ENCODE measurements around the gene TNNI2. TPM values are rescaled to one million over a fixed set of nuclear protein-coding genes. Genes with fewer than 3 reads are reported as not detected.

Gene TNNI2
- total and polyA plus RNA-seq, 9 donors: 0.41 to 1.2 (median 0.66) TPM; not detected in 5

GRCh38 chr11:1817511-1817910 lies 21.3 kb upstream of the TNNI2 start:
- H3K4me3 ChIP-seq: no peak overlapping the region
- H3K27ac ChIP-seq: no peak overlapping the region
- DNase-seq: no peak
- H3K27me3 ChIP-seq: no peaks in the 10 kb centered on the region
- no peaks in the 10 kb centered on the region for H3K4me1 ChIP-seq (ENCODE audit: insufficient read depth)
- H3K9me3 ChIP-seq: no peaks in the 10 kb centered on the region
- H3K36me3 ChIP-seq: no peaks in the 10 kb centered on the region
- TF ChIP-seq, protein P1, sequence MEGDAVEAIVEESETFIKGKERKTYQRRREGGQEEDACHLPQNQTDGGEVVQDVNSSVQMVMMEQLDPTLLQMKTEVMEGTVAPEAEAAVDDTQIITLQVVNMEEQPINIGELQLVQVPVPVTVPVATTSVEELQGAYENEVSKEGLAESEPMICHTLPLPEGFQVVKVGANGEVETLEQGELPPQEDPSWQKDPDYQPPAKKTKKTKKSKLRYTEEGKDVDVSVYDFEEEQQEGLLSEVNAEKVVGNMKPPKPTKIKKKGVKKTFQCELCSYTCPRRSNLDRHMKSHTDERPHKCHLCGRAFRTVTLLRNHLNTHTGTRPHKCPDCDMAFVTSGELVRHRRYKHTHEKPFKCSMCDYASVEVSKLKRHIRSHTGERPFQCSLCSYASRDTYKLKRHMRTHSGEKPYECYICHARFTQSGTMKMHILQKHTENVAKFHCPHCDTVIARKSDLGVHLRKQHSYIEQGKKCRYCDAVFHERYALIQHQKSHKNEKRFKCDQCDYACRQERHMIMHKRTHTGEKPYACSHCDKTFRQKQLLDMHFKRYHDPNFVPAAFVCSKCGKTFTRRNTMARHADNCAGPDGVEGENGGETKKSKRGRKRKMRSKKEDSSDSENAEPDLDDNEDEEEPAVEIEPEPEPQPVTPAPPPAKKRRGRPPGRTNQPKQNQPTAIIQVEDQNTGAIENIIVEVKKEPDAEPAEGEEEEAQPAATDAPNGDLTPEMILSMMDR (IDR thresholded peaks at IDR 0.05): no peak
- TF ChIP-seq EP300 (IDR thresholded peaks at IDR 0.05) (no peak), POLR2A (IDR thresholded peaks at IDR 0.05) (no peak)
- WGBS, 3 donors: 77 to 82% (median 80%) methylated on average over 1 of the region's 1 CpG
- intact Hi-C loops (cut with DNase I): no loop called here

DNA sequence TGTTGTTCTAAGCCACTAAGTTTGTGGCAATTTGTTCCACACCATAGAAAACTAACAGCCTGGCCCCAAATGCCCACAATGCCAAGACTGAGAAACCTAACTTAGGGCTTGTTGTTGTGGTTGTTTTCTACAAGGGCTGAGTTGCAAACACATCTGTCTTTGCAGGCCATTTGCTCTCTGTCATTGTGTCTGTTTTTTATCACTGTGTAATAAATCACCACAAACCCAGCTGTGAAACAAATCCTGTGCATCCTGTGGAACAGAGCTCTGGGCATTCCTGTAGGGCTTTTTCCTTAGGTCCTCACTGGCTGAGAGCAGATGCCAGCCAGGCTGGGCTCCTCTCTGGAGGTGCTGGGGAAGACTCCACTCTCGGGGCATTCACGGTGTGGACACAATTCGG lies 19.7 kb upstream of the TNNI2 start:
- 56 to 91% (median 75%) methylated on average over 3 of the region's 3 CpGs for WGBS, 3 donors
- no peak overlapping the region for H3K27ac ChIP-seq
- H3K9me3 ChIP-seq: no peaks in the 10 kb centered on the region
- no peaks in the 10 kb centered on the region for H3K27me3 ChIP-seq
- TF ChIP-seq POLR2A (IDR thresholded peaks at IDR 0.05) (no peak), EP300 (IDR thresholded peaks at IDR 0.05) (no peak)
- TF ChIP-seq, protein P1 (IDR thresholded peaks at IDR 0.05): no peak
- H3K4me1 ChIP-seq (ENCODE audit: insufficient read depth): no peaks in the 10 kb centered on the region
- no peak overlapping the region for H3K4me3 ChIP-seq
- intact Hi-C loops (cut with DNase I): no loop called here
- DNase-seq: no peak
- no peaks in the 10 kb centered on the region for H3K36me3 ChIP-seq

- intact Hi-C loops (cut with DNase I): no loop called here
- 65 to 67% (median 66%) methylated on average over 14 of the region's 14 CpGs for WGBS, 3 donors
- Histone ChIP-seq H3K4me1 (ENCODE audit: insufficient read depth) (no peaks in the 10 kb centered on the region), H3K27ac (no peak overlapping the region), H3K4me3 (no peak overlapping the region), H3K27me3 (no peaks in the 10 kb centered on the region), H3K9me3 (no peaks in the 10 kb centered on the region), H3K36me3 (no peaks in the 10 kb centered on the region)
- TF ChIP-seq, protein P1 (IDR thresholded peaks at IDR 0.05): no peak
- TF ChIP-seq POLR2A (IDR thresholded peaks at IDR 0.05) (no peak), EP300 (IDR thresholded peaks at IDR 0.05) (no peak)
- no peak for DNase-seq
Observed at GRCh38 chr11:1820463-1821325, 18.1 kb upstream of the TNNI2 start.

- Histone ChIP-seq H3K27ac (no peak overlapping the region), H3K4me1 (ENCODE audit: insufficient read depth) (no peaks in the 10 kb centered on the region)
- intact Hi-C loops (cut with DNase I): no loop called here
Observed at GRCh38 chr11:1821562-1821961, 17.2 kb upstream of the TNNI2 start.

More at GRCh38 chr11:1821562-1821961, 17.2 kb upstream of the TNNI2 start:
- Histone ChIP-seq H3K36me3 (no peaks in the 10 kb centered on the region), H3K4me3 (no peak overlapping the region), H3K27me3 (no peaks in the 10 kb centered on the region), H3K9me3 (no peaks in the 10 kb centered on the region)
- DNase-seq: no peak
- TF ChIP-seq, protein P1 (IDR thresholded peaks at IDR 0.05): no peak
- TF ChIP-seq POLR2A (IDR thresholded peaks at IDR 0.05) (no peak), EP300 (IDR thresholded peaks at IDR 0.05) (no peak)
